ENCODE measurements around the gene C19orf73. TPM values are rescaled to one million over a fixed set of nuclear protein-coding genes. Genes with fewer than 3 reads are reported as not detected.
"Not testable (repeated sequence)": the region's sequence is repeated elsewhere in the genome, so short reads cannot be mapped to it uniquely, and the experiment has no call there.

C19orf73 gene
- total and polyA plus RNA-seq, 2 donors from 2014 or later = 0.82 to 3.9 TPM

DNA sequence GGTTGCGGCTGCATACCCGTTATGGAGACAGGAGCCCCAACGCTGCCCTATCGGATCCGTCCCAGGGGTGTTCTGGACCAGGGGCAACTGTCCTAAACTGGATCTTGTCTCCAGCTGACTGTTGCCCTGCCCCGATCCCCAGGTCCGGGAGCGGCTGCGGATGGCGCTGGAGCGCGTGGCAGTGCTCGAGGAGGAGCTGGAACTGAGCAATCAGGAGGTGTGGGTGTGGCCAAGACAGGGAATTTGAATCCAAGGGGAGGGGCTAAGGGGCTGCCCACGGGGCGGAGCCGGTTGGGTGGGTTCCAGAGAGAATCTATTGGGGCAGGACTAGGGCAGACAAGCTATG is 10.3 kb upstream of the C19orf73 start:
- no peaks in the 10 kb centered on the region for H3K9me3 ChIP-seq (ENCODE audit: control insufficient read depth in 2 of 3, insufficient read depth in 1 of 3, low read length in 3 of 3)
- no peaks in the 10 kb centered on the region for H3K27me3 ChIP-seq (ENCODE audit: control insufficient read depth, insufficient read depth, low read length)
- DNase-seq = peak in 2 of 5 donors; percentile 68 to 76
- H3K9ac ChIP-seq (ENCODE audit: low read length in 3 of 3) = no peak overlapping the region
- H3K36me3 ChIP-seq (ENCODE audit: control insufficient read depth in 2 of 3, insufficient read depth in 3 of 3, low read length in 3 of 3) = no peaks in the 10 kb centered on the region
- TF ChIP-seq, protein P1, sequence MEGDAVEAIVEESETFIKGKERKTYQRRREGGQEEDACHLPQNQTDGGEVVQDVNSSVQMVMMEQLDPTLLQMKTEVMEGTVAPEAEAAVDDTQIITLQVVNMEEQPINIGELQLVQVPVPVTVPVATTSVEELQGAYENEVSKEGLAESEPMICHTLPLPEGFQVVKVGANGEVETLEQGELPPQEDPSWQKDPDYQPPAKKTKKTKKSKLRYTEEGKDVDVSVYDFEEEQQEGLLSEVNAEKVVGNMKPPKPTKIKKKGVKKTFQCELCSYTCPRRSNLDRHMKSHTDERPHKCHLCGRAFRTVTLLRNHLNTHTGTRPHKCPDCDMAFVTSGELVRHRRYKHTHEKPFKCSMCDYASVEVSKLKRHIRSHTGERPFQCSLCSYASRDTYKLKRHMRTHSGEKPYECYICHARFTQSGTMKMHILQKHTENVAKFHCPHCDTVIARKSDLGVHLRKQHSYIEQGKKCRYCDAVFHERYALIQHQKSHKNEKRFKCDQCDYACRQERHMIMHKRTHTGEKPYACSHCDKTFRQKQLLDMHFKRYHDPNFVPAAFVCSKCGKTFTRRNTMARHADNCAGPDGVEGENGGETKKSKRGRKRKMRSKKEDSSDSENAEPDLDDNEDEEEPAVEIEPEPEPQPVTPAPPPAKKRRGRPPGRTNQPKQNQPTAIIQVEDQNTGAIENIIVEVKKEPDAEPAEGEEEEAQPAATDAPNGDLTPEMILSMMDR (IDR thresholded peaks at IDR 0.05; ENCODE audit: borderline replicate concordance, extremely low read depth, insufficient read depth) = no peak
- intact Hi-C loops (cut with DNase I) = no loop called here
- no peak for FAIRE-seq
- H3K27ac ChIP-seq (ENCODE audit: low read depth in 2 of 2, low read length in 2 of 2) = no peak overlapping the region
- H3K4me1 ChIP-seq (ENCODE audit: control insufficient read depth in 2 of 3, insufficient read depth in 2 of 3, low read depth in 1 of 3, low read length in 3 of 3) = peaks cover 0 to 13% (median 0%) of the 10 kb centered on the region in 3 donors
- no peak overlapping the region for H3K4me3 ChIP-seq (ENCODE audit: low read length in 3 of 3)

DNA sequence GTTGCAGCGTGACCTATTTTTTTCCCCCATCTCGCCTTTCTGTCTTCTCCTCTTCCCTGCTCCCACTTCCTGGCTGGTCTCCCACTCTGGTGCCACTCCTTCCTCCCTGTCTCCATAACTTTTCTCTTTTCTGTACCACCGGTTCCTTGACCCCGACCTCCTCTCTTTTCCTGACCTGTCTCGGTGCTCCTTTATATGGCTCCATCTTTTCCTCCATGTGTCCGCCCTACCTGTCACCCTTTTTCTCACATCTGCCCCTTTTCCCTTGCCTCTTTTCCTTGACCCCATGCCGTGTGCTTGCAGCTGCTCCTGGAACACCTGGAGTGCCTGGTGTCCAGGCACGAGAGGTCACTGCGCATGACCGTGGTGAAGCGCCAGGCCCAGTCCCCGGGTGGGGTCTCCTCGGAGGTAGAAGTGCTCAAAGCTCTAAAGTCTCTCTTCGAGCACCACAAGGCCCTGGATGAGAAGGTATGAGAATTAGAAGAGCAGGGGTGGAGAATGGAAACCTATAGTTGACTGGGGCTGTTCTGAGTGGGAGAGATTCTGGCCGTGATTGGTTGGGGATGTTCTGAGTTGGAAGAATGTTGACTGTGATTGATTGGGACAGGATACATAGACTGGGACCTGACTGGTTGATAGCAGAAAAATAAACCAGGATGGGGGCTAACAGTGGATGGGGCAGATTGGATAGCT is 9.7 kb upstream of the C19orf73 start:
- H3K27ac ChIP-seq (ENCODE audit: low read depth in 2 of 2, low read length in 2 of 2) = no peak overlapping the region
- TF ChIP-seq, protein P1 (IDR thresholded peaks at IDR 0.05; ENCODE audit: borderline replicate concordance, extremely low read depth, insufficient read depth) = no peak
- intact Hi-C loops (cut with DNase I) = no loop called here
- peak overlapping the region in 1 of 3 donors; percentile 45 for H3K4me3 ChIP-seq (ENCODE audit: low read length in 3 of 3)
- H3K36me3 ChIP-seq (ENCODE audit: control insufficient read depth in 2 of 3, insufficient read depth in 3 of 3, low read length in 3 of 3) = no peaks in the 10 kb centered on the region
- H3K9me3 ChIP-seq (ENCODE audit: control insufficient read depth in 2 of 3, insufficient read depth in 1 of 3, low read length in 3 of 3) = no peaks in the 10 kb centered on the region
- H3K4me1 ChIP-seq (ENCODE audit: control insufficient read depth in 2 of 3, insufficient read depth in 2 of 3, low read depth in 1 of 3, low read length in 3 of 3) = peaks cover 0 to 8% (median 0%) of the 10 kb centered on the region in 3 donors
- DNase-seq (peak in 1 of 5 donors; percentile 78), FAIRE-seq (no peak)
- no peak overlapping the region for H3K9ac ChIP-seq (ENCODE audit: low read length in 3 of 3)
- no peaks in the 10 kb centered on the region for H3K27me3 ChIP-seq (ENCODE audit: control insufficient read depth, insufficient read depth, low read length)

DNA sequence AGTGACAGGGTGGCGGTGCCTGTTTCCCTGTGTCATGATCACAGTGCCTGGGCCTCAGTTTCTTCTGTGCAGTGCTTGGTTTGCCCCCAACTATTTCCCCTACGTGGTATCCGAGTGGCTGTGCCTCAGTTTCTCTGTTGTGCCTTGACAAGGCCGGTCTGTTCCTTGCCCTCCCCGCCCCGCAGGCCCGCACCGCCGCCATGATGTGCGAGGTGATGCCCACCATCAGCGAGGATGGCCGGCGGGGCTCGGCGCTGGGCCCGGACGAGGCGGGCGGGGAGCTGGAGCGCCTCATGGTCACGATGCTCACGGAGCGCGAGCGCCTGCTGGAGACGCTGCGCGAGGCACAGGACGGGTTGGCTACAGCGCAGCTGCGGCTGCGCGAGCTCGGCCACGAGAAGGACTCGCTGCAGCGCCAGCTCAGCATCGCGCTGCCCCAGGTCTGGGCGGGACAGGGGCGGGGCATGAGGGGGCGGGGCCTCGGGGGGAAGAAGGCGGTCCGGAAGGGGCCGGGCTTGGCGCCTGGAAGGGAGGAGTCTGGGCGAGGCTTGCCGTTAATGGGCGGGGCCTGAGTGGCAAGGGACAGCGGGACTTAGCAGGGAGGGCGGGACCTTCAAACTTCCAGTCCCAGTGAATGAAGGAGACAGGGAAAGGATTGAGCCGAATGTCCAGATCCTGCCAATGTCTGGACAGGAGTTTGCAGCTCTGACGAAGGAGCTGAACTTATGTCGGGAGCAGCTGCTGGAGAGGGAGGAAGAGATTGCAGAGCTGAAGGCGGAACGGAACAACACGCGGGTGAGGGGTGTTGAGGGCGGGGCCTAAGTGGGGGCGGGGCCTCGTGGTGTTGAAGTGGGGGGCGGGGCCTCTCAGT is 9.0 kb upstream of the C19orf73 start:
- TF ChIP-seq, protein P1 (IDR thresholded peaks at IDR 0.05; ENCODE audit: borderline replicate concordance, extremely low read depth, insufficient read depth) = no peak
- intact Hi-C loops (cut with DNase I) = no loop called here
- peak overlapping the region; percentile 45 to 69 (median 53) for H3K4me3 ChIP-seq (ENCODE audit: low read length in 3 of 3)
- no peaks in the 10 kb centered on the region for H3K9me3 ChIP-seq (ENCODE audit: control insufficient read depth in 2 of 3, insufficient read depth in 1 of 3, low read length in 3 of 3)
- peak; percentile 98 to 99 (median 99) for DNase-seq
- FAIRE-seq = no peak
- no peaks in the 10 kb centered on the region for H3K36me3 ChIP-seq (ENCODE audit: control insufficient read depth in 2 of 3, insufficient read depth in 3 of 3, low read length in 3 of 3)
- H3K27me3 ChIP-seq (ENCODE audit: control insufficient read depth, insufficient read depth, low read length) = no peaks in the 10 kb centered on the region
- H3K9ac ChIP-seq (ENCODE audit: low read length in 3 of 3) = peak overlapping the region in 1 of 3 donors; percentile 47
- peak overlapping the region; percentile 60 to 71 for H3K27ac ChIP-seq (ENCODE audit: low read depth in 2 of 2, low read length in 2 of 2)
- peaks cover 0 to 7% (median 0%) of the 10 kb centered on the region in 3 donors for H3K4me1 ChIP-seq (ENCODE audit: control insufficient read depth in 2 of 3, insufficient read depth in 2 of 3, low read depth in 1 of 3, low read length in 3 of 3)

DNA sequence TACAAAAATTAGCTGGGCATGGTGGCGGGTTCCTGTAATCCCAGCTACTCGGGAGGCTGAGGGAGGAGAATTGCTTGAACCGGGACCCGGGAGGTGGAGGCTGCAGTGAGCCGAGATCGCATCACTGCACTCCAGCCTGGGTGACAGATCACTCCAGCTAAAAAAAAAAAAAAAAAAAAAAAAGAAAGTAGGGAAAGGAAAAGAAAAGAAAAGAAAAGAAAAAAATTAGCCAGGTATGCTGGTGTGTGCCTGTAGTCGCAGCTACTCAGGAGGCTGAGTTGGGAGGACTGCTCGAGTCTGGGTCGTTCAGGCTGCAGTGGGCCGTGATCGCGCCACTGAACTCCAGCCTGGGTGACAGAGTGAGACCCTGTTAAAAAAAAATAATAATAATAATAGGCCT is 8.3 kb upstream of the C19orf73 start:
- FAIRE-seq; H3K36me3 ChIP-seq (ENCODE audit: control insufficient read depth in 2 of 3, insufficient read depth in 3 of 3, low read length in 3 of 3); H3K4me1 ChIP-seq (ENCODE audit: control insufficient read depth in 2 of 3, insufficient read depth in 2 of 3, low read depth in 1 of 3, low read length in 3 of 3); H3K9me3 ChIP-seq (ENCODE audit: control insufficient read depth in 2 of 3, insufficient read depth in 1 of 3, low read length in 3 of 3); H3K27me3 ChIP-seq (ENCODE audit: control insufficient read depth, insufficient read depth, low read length); H3K27ac ChIP-seq (ENCODE audit: low read depth in 2 of 2, low read length in 2 of 2); DNase-seq; H3K4me3 ChIP-seq (ENCODE audit: low read length in 3 of 3); H3K9ac ChIP-seq (ENCODE audit: low read length in 3 of 3); intact Hi-C loops (cut with DNase I): not testable (repeated sequence)
